Vagina (tissue), 2 donors: ENCODE data around the gene NEK7. TPM values are rescaled to one million over a fixed set of nuclear protein-coding genes. Genes with fewer than 3 reads are reported as not detected.

Source experiments
- DNase-seq, 2 donors: peaks; one replicate each; pipeline ENCODE4 v3.0.0-alpha.2; 2017; ENCODE audit errors: extremely low spot score in 2 of 2
- H3K27ac ChIP-seq: fragments of 200-600 bp; sonication (generic); one replicate; pipeline ENCODE4 v1.5.1; 2019
- H3K27me3 ChIP-seq: fragments of 200-600 bp; sonication (generic); one replicate; pipeline ENCODE4 v1.5.1; 2019
- H3K36me3 ChIP-seq, 2 donors: fragments of 200-600 bp; sonication (generic); one replicate each; pipeline ENCODE4 v1.5.1; 2017 to 2019
- H3K4me1 ChIP-seq: fragments of 200-600 bp; sonication (generic); one replicate; pipeline ENCODE4 v1.5.1; 2019
- H3K4me3 ChIP-seq, 2 donors: fragments of 200-600 bp; sonication (generic); 1 replicate in 1 of 2; 2 replicates in 1 of 2; pipeline ENCODE4 v1.5.1; 2016 to 2019
- H3K9me3 ChIP-seq: fragments of 200-600 bp; sonication (generic); one replicate; pipeline ENCODE4 v1.5.1; 2019
- CTCF ChIP-seq, 3 experiments: fragments of 450-650 bp in 2 of 3; fragments of 200-600 bp in 1 of 3; sonication (generic) in 1 of 3; IDR thresholded peaks; one replicate each; pipeline ENCODE4 v1.5.1; 2017 to 2019; ENCODE audit warnings: antibody characterized with exemption in 3 of 3, mild to moderate bottlenecking in 2 of 3, moderate library complexity in 2 of 3
- POLR2A ChIP-seq, 2 donors: fragments of 450-650 bp; IDR thresholded peaks; one replicate each; pipeline ENCODE4 v1.6.1; 2017; ENCODE audit warnings: antibody characterized with exemption in 2 of 2, mild to moderate bottlenecking in 2 of 2, moderate library complexity in 2 of 2
- POLR2AphosphoS5 ChIP-seq, 2 donors: sonication (generic); formaldehyde crosslinking; IDR thresholded peaks; one replicate each; pipeline ENCODE4 v1.9.0; 2017; ENCODE audit warnings: antibody characterized with exemption in 2 of 2, mild to moderate bottlenecking in 2 of 2, low read depth in 1 of 2; ENCODE audit not compliant: insufficient read depth in 1 of 2
- intact Hi-C: fragments of 100-400 bp; cut with DNase I; formaldehyde crosslinking; loops from one replicate; pipeline ENCODE4 v1.15.1; 2023
- total RNA-seq: library from RNA; depleted of rRNA; stranded (reverse); fragments of >200 nt; gene quantifications from one replicate; pipeline ENCODE4 v1.2.3, GENCODE V29; 2016

NEK7 gene
- total RNA-seq, 1 donor from 2014 or later = 99.4 TPM

- TF ChIP-seq POLR2A (IDR thresholded peaks at IDR 0.05) (no peak), POLR2AphosphoS5 (IDR thresholded peaks at IDR 0.05; ENCODE audit: insufficient read depth in 1 of 2, low read depth in 1 of 2) (no peak)
- intact Hi-C loops = no loop called here
- peaks cover 11% of the 10 kb centered on the region for H3K4me1 ChIP-seq
- no peaks in the 10 kb centered on the region for H3K36me3 ChIP-seq
- no peak overlapping the region for H3K4me3 ChIP-seq
- H3K9me3 ChIP-seq = no peaks in the 10 kb centered on the region
- no peaks in the 10 kb centered on the region for H3K27me3 ChIP-seq
- no peak overlapping the region for H3K27ac ChIP-seq
- no peak for DNase-seq
Observed at GRCh38 chr1:198153804-198154203, 3.0 kb upstream of the NEK7 start.

- Histone ChIP-seq H3K27me3 (no peaks in the 10 kb centered on the region), H3K4me3 (no peak overlapping the region), H3K4me1 (peaks cover 21% of the 10 kb centered on the region), H3K9me3 (no peaks in the 10 kb centered on the region), H3K27ac (no peak overlapping the region), H3K36me3 (no peaks in the 10 kb centered on the region)
- TF ChIP-seq CTCF (IDR thresholded peaks at IDR 0.05) (no peak), POLR2A (IDR thresholded peaks at IDR 0.05) (no peak), POLR2AphosphoS5 (IDR thresholded peaks at IDR 0.05; ENCODE audit: insufficient read depth in 1 of 2, low read depth in 1 of 2) (no peak)
- intact Hi-C loops = no loop called here
- DNase-seq = no peak
Observed at GRCh38 chr1:198155253-198155652, 1.5 kb upstream of the NEK7 start.

GRCh38 chr1:198156111-198156744 lies 570 bp upstream of the NEK7 start:
- Histone ChIP-seq H3K36me3 (no peaks in the 10 kb centered on the region), H3K27ac (peak overlapping the region; percentile 99), H3K4me1 (peaks cover 29% of the 10 kb centered on the region), H3K9me3 (no peaks in the 10 kb centered on the region), H3K27me3 (no peaks in the 10 kb centered on the region), H3K4me3 (peak overlapping the region; percentile 84 to 93)
- DNase-seq = no peak
- intact Hi-C loops = no loop called here
- TF ChIP-seq POLR2AphosphoS5 (IDR thresholded peaks at IDR 0.05; ENCODE audit: insufficient read depth in 1 of 2, low read depth in 1 of 2) (no peak), POLR2A (IDR thresholded peaks at IDR 0.05) (no peak), CTCF (IDR thresholded peaks at IDR 0.05) (peak; percentile 26 to 61 (median 33))

- peak overlapping the region; percentile 84 to 93 for H3K4me3 ChIP-seq
- intact Hi-C loops = no loop called here
- no peaks in the 10 kb centered on the region for H3K9me3 ChIP-seq
- TF ChIP-seq POLR2AphosphoS5 (IDR thresholded peaks at IDR 0.05; ENCODE audit: insufficient read depth in 1 of 2, low read depth in 1 of 2) (peak; percentile 84 to 86), POLR2A (IDR thresholded peaks at IDR 0.05) (peak in 1 of 2 donors; percentile 69), CTCF (IDR thresholded peaks at IDR 0.05) (no peak)
- peak in 1 of 2 donors; percentile 97 for DNase-seq
- H3K27me3 ChIP-seq = no peaks in the 10 kb centered on the region
- peaks cover 40% of the 10 kb centered on the region for H3K4me1 ChIP-seq
- no peaks in the 10 kb centered on the region for H3K36me3 ChIP-seq
- H3K27ac ChIP-seq = peak overlapping the region; percentile 99
Observed at GRCh38 chr1:198157241-198157846, 546 bp downstream of the NEK7 start.

GRCh38 chr1:198157847-198158725 lies 1.3 kb downstream of the NEK7 start:
- Histone ChIP-seq H3K36me3 (no peaks in the 10 kb centered on the region), H3K27me3 (no peaks in the 10 kb centered on the region), H3K9me3 (no peaks in the 10 kb centered on the region), H3K27ac (peak overlapping the region; percentile 99), H3K4me3 (peak overlapping the region; percentile 84 to 93), H3K4me1 (peaks cover 48% of the 10 kb centered on the region)
- TF ChIP-seq POLR2A (IDR thresholded peaks at IDR 0.05) (no peak), POLR2AphosphoS5 (IDR thresholded peaks at IDR 0.05; ENCODE audit: insufficient read depth in 1 of 2, low read depth in 1 of 2) (no peak), CTCF (IDR thresholded peaks at IDR 0.05) (no peak)
- intact Hi-C loops = no loop called here
- DNase-seq = no peak
